Body of pancreas (tissue), 4 donors: Measurements from ENCODE around the gene USH1G. TPM values are rescaled to one million over a fixed set of nuclear protein-coding genes. Genes with fewer than 3 reads are reported as not detected.

Experiments
- ATAC-seq: fragments of 150-250 bp; one replicate; pipeline ENCODE4 v1.9.1; 2016
- DNase-seq, 4 donors: peaks; one replicate each; pipeline ENCODE4 v3.0.0-alpha.2; 2019
- H3K27ac ChIP-seq, 4 donors: fragments of 200-600 bp; sonication (generic); 1 replicate in 3 of 4; 2 replicates in 1 of 4; pipeline versions ENCODE4 v1.5.1 to v1.6.1; 2016 to 2019; ENCODE audit warnings: mild to moderate bottlenecking in 1 of 4, mixed read lengths in 1 of 4, moderate library complexity in 1 of 4
- H3K27me3 ChIP-seq, 2 donors: fragments of 200-600 bp; sonication (generic); one replicate each; pipeline ENCODE4 v1.6.0; 2016; ENCODE audit warnings: mild to moderate bottlenecking in 1 of 2
- H3K36me3 ChIP-seq, 2 donors: fragments of 200-600 bp; sonication (generic); replicated peaks in 1 of 2; 2 replicates each; pipeline ENCODE4 v1.5.1; 2016; ENCODE audit warnings: low read depth in 2 of 2; ENCODE audit not compliant: insufficient read depth in 1 of 2
- H3K4me1 ChIP-seq: fragments of 200-600 bp; sonication (generic); one replicate; pipeline ENCODE4 v1.6.0; 2016
- H3K4me3 ChIP-seq, 2 donors: fragments of 200-600 bp; sonication (generic); 1 replicate in 1 of 2; 2 replicates in 1 of 2; pipeline ENCODE4 v1.5.1; 2016 to 2019
- H3K9me3 ChIP-seq, 3 donors: fragments of 200-600 bp; sonication (generic); 1 replicate in 2 of 3; 2 replicates in 1 of 3; pipeline ENCODE4 v1.5.1; 2016
- CTCF ChIP-seq, 7 experiments: fragments of 450-650 bp in 4 of 7; fragments of 200-600 bp in 3 of 7; sonication (generic) in 3 of 7; IDR thresholded peaks; one replicate each; pipeline ENCODE4 v1.5.1; 2016 to 2019; ENCODE audit warnings: antibody characterized with exemption in 7 of 7
- POLR2A ChIP-seq, 3 donors: fragments of 450-650 bp; IDR thresholded peaks; one replicate each; pipeline ENCODE4 v1.6.1; 2016; ENCODE audit warnings: antibody characterized with exemption in 3 of 3, mild to moderate bottlenecking in 2 of 3
- WGBS, 2 donors: methylation state at CpG; one replicate each; pipeline ENCODE4 v1.1.5; 2017; 5-methylcytosine and 5-hydroxymethylcytosine counted together
- intact Hi-C: fragments of 100-400 bp; cut with DNase I; formaldehyde crosslinking; loops from one replicate; pipeline ENCODE4 v1.15.1; 2023
- total RNA-seq, 2 donors: library from RNA; depleted of rRNA; stranded (reverse); fragments of >200 nt; gene quantifications; one replicate each; pipeline ENCODE4 v1.1.0, GENCODE V29; 2016

USH1G gene
- total RNA-seq, 2 donors from 2014 or later, result under 0.01 TPM; not detected in 1

DNA sequence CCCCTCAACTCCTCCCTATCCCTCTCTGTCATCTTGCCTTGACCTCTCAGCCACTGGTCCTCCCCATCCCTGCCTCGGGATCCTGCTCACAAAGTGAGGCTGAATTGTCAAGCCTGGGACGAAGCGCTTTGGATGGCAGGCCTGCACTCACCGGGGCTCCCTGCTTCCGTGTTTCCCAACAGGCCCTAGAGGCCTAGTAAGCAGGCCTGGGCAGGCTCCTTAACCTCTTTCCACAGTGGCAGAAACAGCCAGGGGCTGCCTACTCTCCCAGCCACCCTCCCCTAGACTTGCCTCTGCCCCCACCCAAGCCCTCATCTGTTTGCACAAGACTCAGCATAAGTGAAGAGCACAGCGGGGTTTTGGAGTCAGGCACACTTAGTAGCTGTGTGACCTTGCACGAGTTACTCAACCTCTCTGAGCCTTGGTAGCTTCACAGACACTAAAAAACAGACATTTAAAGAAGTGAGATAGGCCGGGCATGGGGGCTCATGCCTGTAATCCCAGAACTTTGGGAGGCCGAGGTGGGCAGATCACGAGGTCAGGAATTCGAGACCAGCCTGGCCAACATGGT is 24.6 kb downstream of the USH1G start:
- no peak overlapping the region for H3K4me3 ChIP-seq
- H3K9me3 ChIP-seq, result no peaks in the 10 kb centered on the region
- H3K27me3 ChIP-seq, result no peaks in the 10 kb centered on the region
- WGBS, 2 donors, result 72 to 79% methylated on average over 6 to 11 of the region's 11 CpGs
- no peak for DNase-seq
- H3K27ac ChIP-seq, result no peak overlapping the region
- intact Hi-C loops, result no loop called here
- TF ChIP-seq CTCF (IDR thresholded peaks at IDR 0.05) (no peak), POLR2A (IDR thresholded peaks at IDR 0.05) (no peak)
- H3K36me3 ChIP-seq, result no peaks in the 10 kb centered on the region
- no peak for ATAC-seq
- H3K4me1 ChIP-seq, result peaks cover 5% of the 10 kb centered on the region

- Histone ChIP-seq H3K9me3 (no peaks in the 10 kb centered on the region), H3K4me3 (no peak overlapping the region), H3K36me3 (no peaks in the 10 kb centered on the region), H3K4me1 (peaks cover 18% of the 10 kb centered on the region), H3K27me3 (no peaks in the 10 kb centered on the region), H3K27ac (no peak overlapping the region)
- WGBS, 2 donors, result 32 to 37% methylated on average over 19 to 22 of the region's 22 CpGs
- TF ChIP-seq CTCF (IDR thresholded peaks at IDR 0.05) (no peak), POLR2A (IDR thresholded peaks at IDR 0.05) (no peak)
- intact Hi-C loops, result no loop called here
- DNase-seq, result no peak
- no peak for ATAC-seq
Measured at GRCh38 chr17:74893936-74894671, 29.0 kb downstream of the USH1G start.

DNA sequence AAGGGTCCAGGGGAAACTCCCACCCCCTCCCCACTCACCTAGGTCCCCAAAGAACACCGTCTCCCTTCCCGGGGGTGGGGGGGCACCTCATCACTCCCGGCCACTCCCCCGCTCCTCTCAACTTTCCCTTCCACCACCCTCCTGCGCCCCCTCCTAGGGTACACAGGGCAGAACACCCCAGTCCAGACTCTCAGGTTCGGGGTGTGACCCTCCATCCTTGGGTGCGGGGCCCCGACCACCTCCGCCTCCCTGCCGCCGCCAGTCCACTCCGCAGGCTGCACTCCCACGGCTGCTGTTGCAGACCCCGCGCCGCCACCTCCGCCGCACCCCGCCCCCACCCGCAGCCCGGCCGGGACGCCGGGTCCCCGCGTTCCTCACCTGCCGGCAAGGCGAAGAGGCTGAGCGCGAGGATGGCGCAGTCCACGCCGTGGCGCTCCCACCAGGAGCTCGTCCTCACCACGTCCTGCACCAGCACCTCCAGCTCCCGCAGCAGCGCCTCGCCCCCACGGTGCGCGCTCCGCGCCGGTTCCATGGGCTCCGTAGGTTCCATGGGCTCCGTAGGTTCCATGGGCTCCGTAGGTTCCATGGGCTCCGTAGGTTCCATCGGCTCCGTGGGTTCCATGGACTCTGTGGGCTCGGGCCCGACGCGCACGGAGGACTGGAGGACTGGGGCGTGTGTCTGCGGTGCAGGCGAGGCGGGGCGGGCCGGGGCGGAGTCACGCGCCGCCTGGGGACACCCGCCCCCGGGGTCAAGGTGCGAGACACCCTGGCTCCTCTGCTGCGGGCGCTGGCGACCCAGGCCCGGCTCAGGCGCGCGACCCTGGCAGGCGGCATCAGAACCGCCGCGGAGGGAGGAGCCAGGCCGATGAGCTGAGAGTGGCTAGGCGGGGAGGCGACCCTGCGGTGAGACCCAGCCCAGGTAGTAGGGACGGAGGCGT is 29.8 kb downstream of the USH1G start, which contains the start of gene FADS6:
Gene FADS6, minus strand, starts transcription at position 660 of the 938 bp plus-strand sequence. Its CDS starts 38 bp downstream, at position 622.
- 3 to 17% methylated on average over 12 to 85 of the region's 86 CpGs for WGBS, 2 donors
- H3K36me3 ChIP-seq, result no peaks in the 10 kb centered on the region
- no peaks in the 10 kb centered on the region for H3K27me3 ChIP-seq
- H3K4me3 ChIP-seq, result no peak within 1 kb of the TSS
- intact Hi-C loops, result no loop called here
- ATAC-seq, result peak; percentile 41
- no peaks in the 10 kb centered on the region for H3K9me3 ChIP-seq
- H3K27ac ChIP-seq, result no peak within 1 kb of the TSS
- peak in 1 of 4 donors; percentile 19 for DNase-seq
- TF ChIP-seq POLR2A (IDR thresholded peaks at IDR 0.05) (no peak), CTCF (IDR thresholded peaks at IDR 0.05) (no peak)
- peaks cover 18% of the 10 kb centered on the region for H3K4me1 ChIP-seq

DNA sequence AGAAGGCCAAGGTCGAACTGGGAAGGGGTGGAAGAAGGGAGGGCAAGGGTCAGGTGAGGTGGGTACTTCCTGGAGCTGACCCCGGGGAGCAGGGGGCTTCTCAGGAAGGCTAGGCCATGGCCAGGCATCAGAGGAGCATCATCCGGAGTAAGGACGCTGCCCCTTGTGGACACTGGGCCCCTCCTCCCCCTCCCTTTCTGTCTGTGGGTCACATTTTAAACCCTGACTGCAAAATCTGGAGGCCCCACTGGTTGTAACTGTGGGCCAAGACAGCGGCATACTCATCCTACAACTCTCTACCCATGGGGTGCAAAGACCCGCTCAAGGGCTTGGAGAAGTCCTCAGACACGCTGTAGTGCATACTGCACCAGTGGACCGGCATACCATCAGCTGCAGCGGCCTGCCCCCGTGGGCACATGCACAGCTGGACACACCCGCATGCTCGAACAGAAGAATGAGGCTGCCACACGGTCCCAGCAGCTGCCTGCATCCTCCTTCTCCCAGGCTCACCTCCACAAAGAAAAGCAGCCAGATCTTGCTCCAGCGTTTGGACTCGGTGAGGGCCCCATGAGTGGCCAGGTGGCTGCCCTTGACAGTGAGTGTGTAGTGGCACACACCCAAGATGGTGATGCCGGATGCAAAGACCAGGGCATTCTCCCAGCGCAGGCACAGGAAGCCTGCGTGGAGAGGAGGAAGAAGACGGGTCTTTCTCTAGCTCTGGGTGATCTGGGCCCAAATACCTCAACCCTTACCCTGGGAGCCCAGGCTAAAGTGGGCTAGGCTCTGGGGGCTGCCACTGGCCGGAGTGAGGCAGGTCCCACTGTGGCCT is 30.8 kb downstream of the USH1G start:
- DNase-seq (peak in 3 of 4 donors; percentile 56 to 74 (median 65)), ATAC-seq (peak; percentile 51)
- Histone ChIP-seq H3K4me1 (peaks cover 18% of the 10 kb centered on the region), H3K9me3 (no peaks in the 10 kb centered on the region), H3K36me3 (no peaks in the 10 kb centered on the region), H3K4me3 (no peak overlapping the region), H3K27me3 (no peaks in the 10 kb centered on the region), H3K27ac (no peak overlapping the region)
- intact Hi-C loops, result no loop called here
- 49 to 63% methylated on average over 7 to 20 of the region's 20 CpGs for WGBS, 2 donors
- TF ChIP-seq POLR2A (IDR thresholded peaks at IDR 0.05) (no peak), CTCF (IDR thresholded peaks at IDR 0.05) (no peak)
